ENCODE results near the gene KRT7. TPM values are rescaled to one million over a fixed set of nuclear protein-coding genes. Genes with fewer than 3 reads are reported as not detected.

The KRT7 gene
- total RNA-seq, 1 experiment from 2014 or later = 10.0 TPM

GRCh38 chr12:52279422-52280318, 46.6 kb downstream of the KRT7 start:
- DNase-seq = no peak

More at GRCh38 chr12:52279422-52280318, 46.6 kb downstream of the KRT7 start:
- peaks cover 8 to 10% of the 10 kb centered on the region in 2 experiments for H3K4me1 Mint-ChIP-seq
- no peak overlapping the region for H2BK15ac ChIP-seq (ENCODE audit: low read depth, low read length)
- H2BK120ac ChIP-seq (ENCODE audit: low read depth, low read length, poor library complexity, severe bottlenecking) = no peak overlapping the region
- peaks cover 5% of the 10 kb centered on the region for H3K23me2 ChIP-seq (ENCODE audit: insufficient read length, low read depth, low read length, poor library complexity, severe bottlenecking)
- H3K27me3 ChIP-seq (ENCODE audit: insufficient read depth, low read length) = peaks cover 2% of the 10 kb centered on the region
- no peaks in the 10 kb centered on the region for H3K9me3 Mint-ChIP-seq
- H3K4me3 Mint-ChIP-seq = no peak overlapping the region
- no peak overlapping the region for H3K56ac ChIP-seq (ENCODE audit: insufficient read length, low read depth, low read length)
- H3K27me3 Mint-ChIP-seq (ENCODE audit: low read depth) = peaks cover 49% of the 10 kb centered on the region
- no peak overlapping the region for H3K27ac ChIP-seq (ENCODE audit: insufficient read length, low read depth, low read length)
- H2BK20ac ChIP-seq (ENCODE audit: low read depth, low read length, poor library complexity, severe bottlenecking) = no peak overlapping the region
- H3K79me1 ChIP-seq (ENCODE audit: insufficient read depth, low read depth, low read length, poor library complexity, severe bottlenecking) = no peaks in the 10 kb centered on the region
- H2AFZ ChIP-seq (ENCODE audit: low read length) = no peak overlapping the region
- H3K27ac Mint-ChIP-seq = no peak overlapping the region
- H4K20me1 ChIP-seq (ENCODE audit: control insufficient read depth, insufficient read depth, insufficient read length) = no peaks in the 10 kb centered on the region
- no peak overlapping the region for H4K5ac ChIP-seq (ENCODE audit: insufficient read length, low read depth, low read length)
- no peaks in the 10 kb centered on the region for H3K9me3 ChIP-seq (ENCODE audit: control insufficient read depth, low read depth, low read length)
- no peak overlapping the region for H2BK12ac ChIP-seq (ENCODE audit: insufficient read length, low read depth, low read length)
- no peak overlapping the region for H3T11ph ChIP-seq (ENCODE audit: low read length)
- no peak overlapping the region for H3K4me2 ChIP-seq (ENCODE audit: insufficient read depth, insufficient read length, low read length)
- TF ChIP-seq CTCF (conservative IDR thresholded peaks at IDR 0.05) = no peak
- no peaks in the 10 kb centered on the region for H3K36me3 Mint-ChIP-seq (ENCODE audit: insufficient read depth in 1 of 3, low read depth in 3 of 3)
- H3K9ac ChIP-seq (ENCODE audit: extremely low read depth, insufficient read length, low read length) = no peak overlapping the region
- H2BK5ac ChIP-seq (ENCODE audit: insufficient read length, low read length) = no peak overlapping the region
- no peak overlapping the region for H3K4ac ChIP-seq (ENCODE audit: low read depth, low read length)
- no peak overlapping the region for H4K8ac ChIP-seq (replicated peaks; ENCODE audit: insufficient read length, low read depth, low read length)
- no peak overlapping the region for H3K14ac ChIP-seq (ENCODE audit: insufficient read depth, low read length)
- WGBS (ENCODE audit: extremely low coverage, insufficient read length, low lambda C conversion rate) = no CpG with 5 or more reads among the region's 14 CpGs
- H4K91ac ChIP-seq (ENCODE audit: insufficient read length, low read depth, low read length) = no peak overlapping the region
- H3K18ac ChIP-seq (ENCODE audit: insufficient read length, low read depth, low read length) = no peak overlapping the region
- no peak overlapping the region for H2AK5ac ChIP-seq (ENCODE audit: insufficient read length, low read length)
- no peak overlapping the region for H3K23ac ChIP-seq (ENCODE audit: insufficient read length, low read depth, low read length)
- H3K4me1 ChIP-seq (ENCODE audit: insufficient read depth, low read length) = no peaks in the 10 kb centered on the region
- no peaks in the 10 kb centered on the region for H3K79me2 ChIP-seq (ENCODE audit: insufficient read depth, low read length)
